ENCODE results near the gene MGAT5.

MGAT5 gene

DNA sequence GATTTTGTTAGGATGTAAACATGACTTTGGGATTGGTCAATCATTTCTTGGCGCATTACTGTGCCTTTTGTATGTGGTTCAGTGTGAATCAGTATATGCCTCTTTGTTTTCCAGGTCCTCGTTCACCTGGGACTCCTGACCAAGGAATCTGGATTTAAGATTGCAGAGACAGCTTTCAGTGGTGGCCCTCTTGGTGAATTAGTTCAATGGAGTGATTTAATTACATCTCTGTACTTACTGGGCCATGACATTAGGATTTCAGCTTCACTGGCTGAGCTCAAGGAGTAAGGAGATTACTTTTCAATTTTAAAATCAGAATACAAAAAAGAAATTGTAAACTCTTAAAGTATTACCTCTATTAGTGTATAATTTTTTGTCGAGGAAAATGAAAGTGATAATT, 87.6 kb downstream of the MGAT5 start:
- no peak for FAIRE-seq

DNA sequence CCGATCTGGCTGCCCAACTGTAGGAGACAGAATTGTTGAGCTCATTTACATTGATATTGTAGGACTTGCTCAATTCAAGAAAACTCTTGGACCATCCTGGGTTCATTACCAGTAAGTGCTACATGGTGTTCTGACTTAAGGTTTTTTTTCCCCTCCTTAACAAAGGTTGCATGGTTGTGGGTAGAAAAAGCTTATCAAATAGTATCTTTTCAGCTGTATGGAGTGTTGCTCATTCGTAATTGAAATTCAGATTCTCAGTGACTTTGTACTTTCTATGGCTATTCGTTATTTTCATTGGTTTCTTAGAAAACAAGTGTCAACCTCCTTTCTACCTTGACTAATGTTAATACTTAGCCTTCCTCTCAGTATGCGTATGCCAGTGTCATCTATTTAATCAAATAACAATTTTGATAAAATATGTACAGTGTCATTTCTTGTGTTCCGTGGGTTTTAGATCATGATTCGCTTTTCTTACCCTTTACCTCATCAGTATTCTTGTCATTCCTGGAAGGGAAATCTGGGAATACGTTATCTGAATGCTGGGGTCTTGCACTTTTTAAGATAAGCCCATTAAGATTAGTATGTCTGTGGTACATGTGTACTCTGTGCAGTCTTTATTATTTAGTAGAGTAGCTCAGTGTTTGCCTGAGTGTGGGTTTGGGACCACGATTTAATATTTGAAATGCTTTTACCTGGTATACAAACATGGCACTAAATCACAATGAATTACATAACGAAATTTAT, 91.3 kb downstream of the MGAT5 start:
- FAIRE-seq: no peak

DNA sequence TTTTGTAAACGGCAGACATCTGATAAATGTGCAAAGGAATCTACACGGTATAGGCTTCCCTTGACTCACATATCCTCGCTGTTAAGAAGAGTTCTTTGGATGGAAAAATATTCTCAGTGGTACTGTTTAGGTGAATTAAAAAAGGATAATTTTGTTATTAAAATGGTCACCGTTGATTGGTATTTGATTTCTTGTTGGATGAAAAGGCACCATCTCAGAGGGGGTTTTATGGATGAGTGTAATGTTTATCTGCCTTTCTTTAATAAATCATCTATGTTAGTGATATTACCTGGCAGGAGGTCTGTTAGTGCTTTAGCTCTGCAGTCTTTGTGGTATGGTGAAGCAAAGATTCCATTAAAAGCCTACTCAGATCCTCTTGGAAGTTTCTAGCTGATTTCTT, 92.3 kb downstream of the MGAT5 start:
- FAIRE-seq: no peak

DNA sequence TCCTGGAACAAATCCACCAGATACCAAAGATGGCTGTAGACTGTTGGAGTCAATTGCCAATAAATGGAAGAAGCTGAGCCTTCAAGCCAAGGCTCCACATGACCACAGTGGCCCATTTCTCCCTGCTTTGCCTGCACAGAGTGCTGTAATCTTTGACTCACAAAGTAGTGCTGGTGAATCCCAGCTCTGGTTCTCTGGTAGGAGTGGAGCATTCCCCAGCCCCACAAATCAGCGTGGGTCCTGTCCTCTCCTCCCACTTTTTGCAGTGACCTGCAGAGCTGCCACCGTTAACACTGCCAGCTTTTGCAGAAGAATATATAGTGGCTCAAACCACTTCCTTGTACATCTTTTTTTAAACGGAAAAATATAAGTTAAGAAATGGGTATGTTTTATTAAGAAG, 93.9 kb downstream of the MGAT5 start:
- FAIRE-seq: no peak

DNA sequence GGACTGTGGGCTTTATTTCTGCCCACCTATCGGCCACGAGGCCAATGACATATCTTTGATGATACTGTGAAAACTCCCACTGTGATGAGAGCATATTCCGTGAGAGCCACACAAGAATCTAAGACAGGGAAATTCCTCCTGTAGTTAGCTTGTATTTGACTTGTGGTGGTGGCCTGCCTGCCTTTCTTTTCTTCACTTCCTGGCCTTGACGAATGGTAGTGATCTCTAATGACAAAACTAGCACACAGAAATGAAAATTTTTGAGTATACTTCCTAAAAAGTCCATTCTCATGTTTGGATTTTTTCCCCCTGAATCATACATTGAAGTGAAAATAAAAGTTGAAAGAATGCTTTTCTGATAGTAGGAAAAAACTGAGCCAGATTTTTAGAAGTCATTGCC, 94.4 kb downstream of the MGAT5 start:
- no peak for FAIRE-seq

DNA sequence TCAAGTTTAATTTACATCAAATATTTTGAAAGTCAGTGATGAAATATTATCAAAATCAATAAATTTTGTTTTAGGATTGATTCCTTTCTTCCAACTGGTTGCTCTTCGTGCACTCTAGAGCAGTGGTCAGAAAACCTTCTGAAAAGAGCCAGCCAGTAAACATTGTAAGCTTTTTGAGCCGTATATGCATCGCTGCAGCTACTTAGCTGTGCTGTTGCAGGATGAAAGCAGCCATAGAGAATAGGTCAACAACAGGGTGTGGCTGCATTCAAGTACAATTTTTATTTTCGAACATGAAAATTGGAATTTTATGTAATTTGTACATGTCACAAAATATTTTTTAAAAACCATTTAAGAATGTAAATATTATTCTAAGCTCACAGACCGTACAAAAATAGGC, 94.9 kb downstream of the MGAT5 start:
- FAIRE-seq: no peak

DNA sequence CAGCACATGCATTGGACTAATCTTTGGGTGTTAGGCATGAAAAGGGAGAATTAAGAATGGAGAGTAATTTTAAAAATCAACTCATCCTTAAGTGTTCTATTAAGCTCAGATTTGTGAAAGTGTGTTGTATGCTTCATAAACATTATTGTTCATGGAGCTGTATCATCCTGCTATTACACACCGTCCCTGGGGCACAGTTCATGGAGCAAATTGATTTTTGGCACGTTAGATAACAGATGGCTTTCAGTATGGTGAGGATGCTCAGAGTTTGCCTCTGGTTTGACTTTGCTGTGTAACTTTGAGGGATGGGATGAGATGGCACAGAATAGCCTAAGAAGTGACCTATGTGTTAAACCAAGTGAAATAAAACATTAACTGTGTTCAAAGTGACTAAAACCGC, 97.1 kb downstream of the MGAT5 start:
- no peak for FAIRE-seq

DNA sequence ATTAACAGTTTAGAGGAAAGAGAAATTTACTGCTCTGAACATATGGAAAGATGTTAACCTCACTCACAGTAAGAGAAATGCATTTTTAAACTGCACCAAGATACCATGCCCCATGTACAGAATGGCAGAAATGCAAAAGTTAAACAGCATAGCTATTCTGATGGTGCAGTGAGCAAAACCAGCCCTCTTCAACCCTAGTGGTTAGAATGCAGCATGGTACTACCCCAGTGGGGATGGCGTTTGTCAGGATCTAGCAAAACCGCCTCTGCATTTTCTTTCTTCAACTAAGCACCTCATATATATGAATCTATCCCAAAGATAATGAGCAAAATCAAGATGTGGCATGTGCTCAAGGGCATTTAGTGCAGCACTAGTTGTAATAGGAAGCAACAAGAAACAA, 98.0 kb downstream of the MGAT5 start:
- no peak for FAIRE-seq

DNA sequence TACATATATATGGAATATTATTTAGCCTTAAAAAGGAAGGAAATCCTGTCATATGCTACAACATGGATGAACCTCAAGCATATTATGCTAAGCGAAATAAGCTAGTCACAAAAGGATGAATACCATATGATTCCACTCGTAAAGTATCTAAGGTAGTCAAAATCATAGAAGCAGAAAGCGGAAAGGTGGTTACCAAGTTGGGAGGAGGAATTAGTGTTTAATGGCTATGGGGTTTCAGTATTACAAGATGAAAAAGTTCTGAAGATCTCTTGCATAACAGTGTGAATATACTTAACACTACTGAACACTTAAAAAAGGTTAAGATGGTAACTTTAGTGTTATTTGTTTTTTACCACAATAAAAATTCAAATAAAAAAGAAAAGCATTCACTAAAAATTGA, 99.0 kb downstream of the MGAT5 start:
- no peak for FAIRE-seq

DNA sequence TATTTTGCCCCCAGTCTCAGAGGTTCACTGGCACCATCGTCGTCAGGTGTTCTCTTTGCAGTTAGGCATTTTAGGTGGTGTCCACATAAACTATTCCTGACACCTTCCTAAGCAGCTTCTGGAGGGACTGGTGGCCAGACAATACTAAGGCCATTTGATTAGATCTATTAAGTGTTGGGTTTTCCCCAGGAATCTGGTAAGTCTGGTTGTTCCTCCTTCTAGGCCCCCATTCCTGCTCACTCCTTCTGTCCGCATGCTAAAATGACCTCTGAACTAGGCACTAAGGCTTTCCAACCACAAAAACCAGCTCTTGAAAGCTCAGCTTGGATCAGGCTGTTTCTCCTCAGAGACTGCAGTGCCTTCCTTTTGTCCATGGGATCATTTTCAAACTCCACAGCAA, 100.7 kb downstream of the MGAT5 start:
- no peak for FAIRE-seq

DNA sequence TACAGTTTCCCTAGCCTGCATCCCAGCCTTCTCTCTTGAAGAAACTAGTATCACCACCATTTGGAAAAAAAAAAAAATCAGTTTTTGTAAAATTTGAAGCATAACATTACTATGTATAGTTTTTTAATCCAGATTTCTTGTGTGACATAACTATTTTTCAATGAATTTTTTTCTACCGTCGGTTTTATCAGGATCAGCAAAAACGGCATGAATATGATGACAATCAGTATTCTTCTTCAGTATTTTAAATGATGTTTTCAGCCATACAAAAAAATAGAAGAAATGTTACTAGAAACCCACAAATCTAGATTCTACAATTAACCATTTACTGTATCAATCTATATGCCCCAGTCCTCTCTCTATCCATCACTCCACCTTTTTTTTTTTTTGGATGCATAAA, 103.9 kb downstream of the MGAT5 start:
- FAIRE-seq: no peak

DNA sequence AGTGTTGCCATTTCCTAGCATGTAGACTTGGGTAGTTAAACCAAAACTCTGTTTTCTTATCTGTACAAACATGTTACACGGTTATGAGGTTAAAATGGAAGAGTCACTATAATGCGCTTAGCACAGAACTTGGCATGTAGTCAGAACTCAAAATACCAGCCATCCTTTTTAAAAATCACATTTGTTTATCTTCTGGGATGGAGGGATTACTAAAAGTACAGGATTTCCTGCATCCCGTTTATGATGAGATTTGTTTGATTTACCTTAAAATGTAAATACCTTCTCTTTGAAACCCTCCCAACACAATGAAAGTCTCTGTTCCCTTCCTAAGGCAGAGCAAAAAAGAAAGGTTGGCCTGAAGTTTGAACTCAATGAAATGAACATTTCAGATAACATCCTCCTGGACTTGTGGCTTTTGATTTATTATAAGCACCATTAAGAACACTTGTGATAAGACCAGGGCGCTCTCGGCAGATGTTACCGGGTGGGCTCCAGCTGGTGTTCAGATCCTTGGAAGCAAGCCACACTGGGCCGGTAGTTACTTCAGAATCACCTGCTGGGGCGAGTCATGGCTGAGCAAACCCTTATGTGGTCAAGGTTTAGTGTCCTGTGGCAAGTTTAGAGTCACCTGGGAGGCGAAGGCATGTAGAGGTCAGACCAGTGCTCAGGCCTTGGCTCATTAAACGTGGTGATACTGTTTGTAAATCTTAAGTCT, 105.7 kb downstream of the MGAT5 start:
- FAIRE-seq: no peak

DNA sequence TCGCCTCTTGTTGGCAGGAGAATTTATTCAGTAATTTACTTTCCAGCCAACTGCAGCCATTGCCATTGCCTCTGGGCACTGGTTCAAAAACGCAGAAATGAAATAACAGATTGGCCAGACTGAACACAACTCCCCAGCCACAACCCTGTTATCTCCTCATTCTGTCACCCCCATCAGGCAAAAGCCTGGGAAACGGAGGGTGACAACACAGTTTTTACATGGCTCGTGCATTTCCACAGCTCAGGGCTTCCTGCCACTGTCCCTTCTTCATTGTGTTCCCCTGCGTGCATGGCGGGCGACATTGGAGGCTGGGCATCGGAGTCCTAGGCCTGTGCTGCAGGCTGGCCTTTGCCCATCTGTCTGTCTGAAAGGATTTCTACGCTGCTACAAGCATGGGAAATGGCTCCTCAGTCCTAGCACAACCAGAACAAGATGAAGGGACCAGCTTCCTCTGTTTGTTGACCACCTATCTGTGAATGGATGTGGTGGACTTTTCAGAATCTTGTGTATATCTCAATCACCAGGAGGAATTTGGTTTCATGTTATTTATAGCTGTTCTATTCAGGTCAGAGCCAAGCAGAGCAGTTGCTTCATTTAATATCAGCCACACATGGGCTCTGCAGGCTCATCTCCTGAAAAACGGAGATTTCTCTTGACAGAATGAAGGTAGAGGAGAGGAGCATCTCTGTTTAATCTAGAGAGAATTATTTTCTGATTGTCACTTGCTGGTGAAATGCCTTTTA, 107.0 kb downstream of the MGAT5 start:
- FAIRE-seq: no peak

DNA sequence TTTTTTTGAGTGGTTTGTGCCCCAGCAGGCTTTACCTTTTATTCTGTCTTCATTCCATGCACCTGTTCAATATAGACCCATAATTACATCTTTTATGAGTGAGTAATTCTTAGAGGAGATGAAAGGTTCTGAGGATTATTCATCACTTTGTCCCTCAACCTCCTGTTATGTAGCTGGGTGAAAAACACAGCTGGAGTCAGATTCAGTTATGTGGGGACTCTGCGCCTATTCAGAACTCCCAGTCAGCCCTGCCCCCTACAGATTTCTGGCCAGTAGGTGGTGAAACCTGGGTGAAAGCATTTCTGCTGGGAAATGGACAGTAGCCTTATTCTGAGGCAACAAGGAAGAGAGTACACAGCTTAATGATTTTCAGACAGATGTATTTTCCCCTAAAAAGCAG, 107.8 kb downstream of the MGAT5 start:
- FAIRE-seq: no peak

DNA sequence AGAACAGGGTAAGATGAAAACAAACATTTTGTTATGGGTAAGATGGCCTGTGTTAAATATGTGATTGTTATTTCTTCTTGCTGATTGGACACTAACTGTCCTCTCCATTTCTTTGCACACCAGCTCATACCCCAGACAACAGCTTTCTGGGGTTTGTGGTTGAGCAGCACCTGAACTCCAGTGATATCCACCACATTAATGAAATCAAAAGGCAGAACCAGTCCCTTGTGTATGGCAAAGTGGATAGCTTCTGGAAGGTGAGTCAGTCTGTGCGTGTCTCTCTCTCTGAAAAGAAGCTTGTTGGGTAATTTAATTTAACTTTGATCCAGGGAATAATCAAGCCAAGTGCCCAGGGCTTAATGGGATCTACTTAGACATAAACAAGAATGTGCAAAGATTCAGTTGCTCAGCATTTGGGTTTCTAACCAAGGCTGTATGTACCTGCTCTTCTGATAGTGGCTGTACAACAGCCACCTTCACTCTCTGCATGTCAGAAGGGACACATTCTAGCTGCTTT, 108.3 kb downstream of the MGAT5 start:
- no peak for FAIRE-seq

DNA sequence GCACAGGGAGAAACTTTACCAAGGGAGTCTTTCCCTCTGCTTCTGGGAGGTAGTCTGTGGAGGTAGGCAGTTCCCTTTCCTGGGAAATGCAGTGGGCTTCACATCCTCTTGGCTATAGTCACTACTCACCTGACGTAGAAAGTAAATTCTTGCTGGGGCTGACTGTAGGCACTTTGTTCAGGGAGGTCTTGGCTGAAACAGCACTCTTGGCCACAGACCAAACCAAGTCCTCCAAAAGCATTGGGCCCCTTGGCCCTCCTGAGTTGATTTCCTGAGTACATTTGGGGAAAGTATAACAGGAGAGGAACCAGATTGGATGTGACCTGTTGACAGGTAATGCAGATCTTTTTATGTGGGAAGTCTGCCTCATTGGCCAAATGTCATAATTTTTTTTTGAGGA, 108.9 kb downstream of the MGAT5 start:
- no peak for FAIRE-seq

DNA sequence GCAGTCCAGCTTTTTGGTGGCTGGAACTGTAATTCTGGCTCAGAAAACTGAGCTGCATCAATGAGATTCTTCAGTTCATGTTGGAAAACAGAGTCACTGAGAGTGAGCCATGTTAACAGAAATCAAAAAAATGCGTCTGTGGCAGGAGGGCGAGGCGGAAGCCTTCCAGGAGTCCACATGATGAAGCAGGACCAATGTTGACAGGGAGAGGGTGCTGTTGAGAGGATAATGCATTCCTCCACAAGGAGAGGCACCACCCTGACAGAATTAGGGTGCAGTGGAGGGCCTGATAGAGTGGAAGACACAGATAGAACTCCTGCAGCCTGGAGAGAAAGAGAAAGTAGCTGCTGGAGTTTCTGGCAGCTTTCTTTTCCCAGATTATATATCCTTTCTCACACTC, 111.5 kb downstream of the MGAT5 start:
- FAIRE-seq: no peak

DNA sequence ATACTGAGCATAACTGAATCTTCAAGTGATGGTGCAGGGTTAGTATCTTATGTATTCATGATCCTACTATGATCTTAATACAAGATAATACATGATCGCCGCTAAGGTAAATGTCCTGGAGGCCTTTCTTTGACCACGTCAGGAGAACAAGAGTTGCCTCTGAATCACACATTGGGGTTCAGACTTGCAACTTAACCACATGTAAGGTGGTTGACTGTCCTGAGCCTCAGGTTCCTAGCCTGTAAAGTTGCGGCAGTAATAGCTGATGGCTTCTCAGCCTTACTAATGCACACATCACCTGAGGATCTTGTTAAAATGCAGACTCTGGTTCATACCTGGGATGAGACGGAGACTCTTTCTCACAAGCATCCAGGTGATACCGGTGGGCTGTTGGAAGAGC, 112.5 kb downstream of the MGAT5 start:
- no peak for FAIRE-seq

DNA sequence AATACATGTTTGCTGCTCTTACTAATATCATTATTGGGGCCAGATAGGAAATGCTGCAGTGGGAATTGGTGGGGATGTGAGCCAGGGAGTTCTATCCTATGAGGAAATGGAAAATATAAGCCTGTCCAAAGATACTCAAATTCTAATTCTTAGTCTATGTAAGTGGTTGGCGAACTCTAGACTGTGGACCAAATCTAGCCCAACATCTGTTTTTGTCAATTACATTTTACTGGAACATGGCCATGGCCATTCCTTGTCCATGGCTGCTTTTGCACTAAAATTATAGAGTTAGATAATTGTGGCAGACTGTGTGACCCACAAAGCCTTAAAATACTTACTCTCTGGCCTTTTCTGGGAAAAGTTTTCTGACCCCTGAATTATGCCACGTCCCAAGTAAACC, 113.3 kb downstream of the MGAT5 start:
- FAIRE-seq: no peak

DNA sequence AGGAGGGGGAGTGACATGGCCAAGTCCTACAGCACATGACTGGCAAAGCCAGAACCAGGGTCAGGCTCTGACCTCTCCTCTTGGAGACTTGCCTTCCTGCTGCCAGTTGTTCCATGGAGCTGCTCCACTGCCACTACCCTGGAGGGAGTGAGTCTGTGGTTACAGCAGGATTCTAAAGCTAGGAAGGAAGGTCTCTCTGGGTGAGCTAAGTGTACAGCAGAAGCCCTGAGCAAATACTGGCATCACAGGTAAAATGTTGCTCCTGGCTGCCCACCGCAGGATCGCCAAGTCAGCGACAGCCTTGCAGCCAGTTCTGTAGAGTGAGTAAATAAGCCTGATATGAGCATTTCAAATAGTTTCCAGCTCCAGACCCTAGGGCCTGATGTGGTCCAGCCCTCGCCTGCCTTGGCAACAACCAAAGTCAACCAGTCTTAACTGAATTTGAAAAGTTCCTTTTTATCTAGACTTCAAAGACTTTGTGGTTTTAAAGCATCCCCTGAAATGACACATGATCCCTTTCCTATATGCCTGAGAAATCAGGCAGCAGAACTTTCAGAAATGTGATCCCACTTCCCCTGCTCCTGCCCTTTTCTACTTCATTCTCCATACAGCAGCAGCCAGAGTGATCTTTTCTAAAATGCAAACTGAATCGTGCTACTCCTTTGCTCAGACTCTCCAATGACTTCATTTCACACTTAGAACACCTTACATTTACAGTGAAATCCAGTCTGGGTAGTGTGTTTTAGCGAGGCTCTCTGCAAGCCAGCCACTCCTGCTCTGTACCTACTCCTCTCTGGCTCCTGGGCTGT, 114.3 kb downstream of the MGAT5 start:
- FAIRE-seq: no peak

DNA sequence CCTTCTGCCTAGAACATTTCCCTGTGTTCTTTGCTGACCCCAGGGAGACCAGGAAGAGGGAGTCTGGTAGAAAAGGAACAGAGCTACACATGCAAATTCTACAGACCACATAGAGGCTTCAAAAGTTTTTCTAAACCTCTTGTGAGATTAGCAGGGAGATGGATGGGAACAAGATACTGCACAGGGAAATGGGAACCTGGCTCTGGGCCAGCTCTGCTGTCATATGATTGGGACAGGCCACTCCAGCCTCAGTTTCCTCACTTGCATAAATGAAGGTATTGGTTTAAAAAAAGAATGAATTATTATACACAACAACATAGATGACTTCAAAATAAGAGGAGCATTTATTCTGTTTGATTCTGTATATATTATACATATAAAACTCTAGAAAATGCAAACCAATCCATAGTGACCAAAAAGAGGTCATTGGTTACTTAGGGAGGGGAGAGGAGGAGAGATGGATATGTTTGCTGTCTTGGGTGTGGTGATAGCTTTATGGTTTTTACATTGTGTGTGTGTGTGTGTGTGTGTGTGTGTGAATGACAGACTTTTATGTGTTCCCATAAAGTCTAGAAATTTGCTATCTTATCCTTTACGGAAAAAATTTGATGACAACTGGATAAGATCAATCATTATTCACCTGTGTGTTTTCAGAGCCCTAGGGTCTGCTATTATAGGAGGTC, 115.5 kb downstream of the MGAT5 start:
- no peak for FAIRE-seq

DNA sequence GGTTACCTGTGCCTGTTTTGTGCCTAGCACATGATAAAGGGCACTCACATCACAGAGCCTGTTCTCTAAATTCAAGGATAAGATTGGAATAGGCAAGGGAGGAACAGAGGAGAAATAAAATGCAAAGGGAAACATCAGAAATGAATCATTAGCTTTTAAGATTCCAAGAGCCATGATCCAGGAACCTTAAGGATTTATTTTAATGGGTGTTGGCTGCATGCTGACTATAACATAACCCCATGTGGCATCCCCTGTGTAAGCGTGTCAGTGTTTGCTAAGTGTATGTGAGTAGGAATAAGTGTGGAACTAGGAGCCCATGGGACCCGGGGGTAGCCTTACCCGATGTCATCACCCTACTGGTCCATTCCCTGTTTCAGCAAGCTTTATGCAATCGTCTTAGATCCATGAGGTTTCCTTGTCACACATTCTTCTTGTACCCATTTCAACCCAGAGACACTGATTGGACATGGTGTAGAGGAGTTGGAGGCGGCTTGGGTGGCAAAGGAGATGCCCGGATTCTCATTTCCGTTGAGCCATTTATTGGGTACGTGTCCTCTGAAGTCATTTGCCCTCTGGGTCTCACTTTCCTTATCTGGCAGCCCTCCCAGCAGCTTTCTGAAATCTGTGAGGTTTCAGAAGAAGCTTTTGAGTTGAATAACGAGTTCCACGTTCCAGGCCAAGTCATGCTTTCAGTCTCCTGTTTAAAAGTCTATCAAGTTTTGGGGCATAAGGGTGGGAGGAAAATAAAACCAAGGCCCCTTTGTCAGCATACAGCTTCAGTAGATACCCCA, 117.0 kb downstream of the MGAT5 start:
- FAIRE-seq: no peak
